Measurements from ENCODE around the gene CNN1.

Gene CNN1

DNA sequence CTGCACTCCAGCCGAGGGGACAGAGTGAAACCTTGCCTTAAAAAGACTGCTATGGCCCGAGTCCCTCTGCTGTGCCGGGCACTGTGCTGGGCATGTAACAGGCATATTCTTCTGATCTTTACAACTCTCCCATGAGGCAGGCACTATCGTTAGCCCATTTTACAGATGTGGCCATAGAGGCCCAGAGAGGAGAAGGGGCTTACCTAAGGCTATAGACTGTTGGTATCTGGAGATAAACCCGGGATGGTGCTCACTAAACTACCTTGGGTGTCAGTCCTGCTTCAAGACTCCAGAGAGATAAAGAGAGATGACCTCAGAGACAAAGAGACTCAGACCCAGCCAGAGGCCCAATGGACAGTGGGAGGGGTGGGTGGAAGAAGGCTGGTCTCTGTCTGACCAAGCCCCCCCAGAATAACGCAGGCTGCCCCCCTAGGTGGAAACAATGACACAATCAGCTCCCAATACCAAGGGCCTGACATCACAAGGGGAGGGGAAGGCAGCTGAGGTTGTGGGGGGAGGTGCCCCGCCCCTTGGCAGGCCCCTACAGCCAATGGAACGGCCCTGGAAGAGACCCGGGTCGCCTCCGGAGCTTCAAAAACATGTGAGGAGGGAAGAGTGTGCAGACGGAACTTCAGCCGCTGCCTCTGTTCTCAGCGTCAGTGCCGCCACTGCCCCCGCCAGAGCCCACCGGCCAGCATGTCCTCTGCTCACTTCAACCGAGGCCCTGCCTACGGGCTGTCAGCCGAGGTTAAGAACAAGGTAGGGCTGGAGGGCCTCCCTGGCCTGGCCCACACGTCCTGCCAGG is at the start of gene CNN1:
Gene CNN1, plus strand, starts transcription at position 620 of the 805 bp plus-strand sequence. Its CDS starts 77 bp downstream, at position 697.
- DNase-seq (ENCODE audit: low read depth) = no peak

DNA sequence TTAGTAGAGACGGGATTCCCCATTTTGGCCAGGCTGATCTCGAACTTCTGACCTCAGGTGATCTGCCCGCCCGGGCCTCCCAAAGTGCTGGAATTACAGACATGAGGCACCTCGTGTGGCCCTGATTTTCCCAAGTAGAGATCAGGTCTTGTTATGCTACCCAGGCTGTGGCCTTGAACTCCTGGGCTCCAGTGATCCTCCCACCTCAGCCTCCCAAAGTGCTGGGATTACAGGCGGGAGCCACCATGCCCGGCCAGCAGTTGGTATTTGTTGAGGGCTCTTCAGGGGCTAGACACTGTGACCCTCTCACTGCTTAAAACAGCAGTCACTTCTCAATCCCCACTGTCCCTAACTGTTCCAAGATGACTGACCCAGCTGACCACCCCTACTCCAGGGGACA is 49.3 kb upstream of the CNN1 start:
- no peak for DNase-seq (ENCODE audit: low read depth)

DNA sequence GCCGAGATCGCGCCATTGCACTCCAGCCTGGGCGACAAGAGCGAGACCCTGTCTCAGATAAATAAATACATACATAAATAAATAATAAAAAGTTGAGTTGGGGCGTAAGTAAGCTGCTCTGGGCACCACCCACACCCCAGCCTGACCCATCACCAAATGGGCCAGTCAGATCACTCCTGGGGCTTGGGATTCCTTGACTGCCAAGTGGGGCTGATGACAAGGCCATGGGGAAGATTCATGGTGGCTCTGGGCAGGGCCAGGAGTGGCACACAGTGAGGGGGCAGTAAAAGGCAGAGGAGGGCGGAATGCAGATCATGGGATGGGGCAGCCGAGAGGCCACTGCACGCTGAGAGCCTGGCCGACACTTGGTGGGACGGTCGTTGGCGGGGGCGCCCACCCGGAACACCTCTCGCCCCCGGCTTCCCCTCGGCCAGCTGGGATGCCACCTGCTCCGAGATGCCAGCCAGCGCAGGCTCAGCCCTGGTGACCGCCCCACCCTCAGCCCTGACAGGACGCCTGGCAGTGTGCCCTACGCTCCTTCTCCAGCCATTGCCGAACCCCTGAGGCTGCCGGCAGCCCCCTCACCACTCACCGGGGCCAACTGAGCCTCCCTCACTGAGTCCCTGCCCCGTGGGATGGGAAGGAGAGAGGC is 43.9 kb upstream of the CNN1 start:
- no peak for DNase-seq (ENCODE audit: low read depth)

DNA sequence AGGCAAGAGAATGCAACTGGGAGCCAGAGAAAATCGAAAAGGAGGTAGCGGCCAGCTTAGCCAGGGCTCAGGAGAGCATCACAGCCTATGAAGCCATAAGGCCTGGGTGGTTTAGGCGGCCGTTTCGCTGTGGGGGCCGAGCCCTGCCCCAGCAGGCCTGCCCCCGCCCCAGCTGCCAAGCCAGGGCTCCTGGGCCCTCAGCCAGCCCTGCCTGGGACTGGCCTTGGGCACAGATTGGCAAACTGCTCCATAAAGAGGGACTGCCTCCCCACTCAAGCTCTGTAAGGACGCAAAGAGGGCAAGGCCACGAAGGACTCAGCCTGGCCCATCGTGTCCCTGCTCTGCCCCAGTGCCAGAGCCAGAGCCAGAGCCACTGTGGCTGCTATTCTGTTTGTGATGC is 43.2 kb upstream of the CNN1 start:
- DNase-seq (ENCODE audit: low read depth) = no peak

DNA sequence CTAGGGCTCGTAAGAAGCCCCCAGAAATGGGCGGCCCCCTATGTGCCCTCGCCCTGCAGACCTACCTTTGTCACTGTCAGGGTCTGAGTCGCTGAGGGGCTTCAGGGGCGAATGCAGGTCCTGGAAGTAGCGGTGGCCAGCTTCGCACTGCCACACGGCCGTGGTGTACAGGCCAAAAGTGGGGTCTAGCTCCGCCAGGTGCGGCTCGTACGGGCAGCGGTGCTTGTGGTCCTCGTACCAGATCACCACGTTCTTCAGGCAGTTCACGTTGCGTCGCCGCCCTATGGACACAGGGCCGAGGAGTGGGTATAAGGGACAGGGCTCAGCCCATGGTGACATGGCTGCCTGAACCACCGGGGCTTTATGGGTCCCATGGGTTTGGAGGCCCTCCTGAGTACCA is 42.8 kb upstream of the CNN1 start:
- DNase-seq (ENCODE audit: low read depth) = no peak

DNA sequence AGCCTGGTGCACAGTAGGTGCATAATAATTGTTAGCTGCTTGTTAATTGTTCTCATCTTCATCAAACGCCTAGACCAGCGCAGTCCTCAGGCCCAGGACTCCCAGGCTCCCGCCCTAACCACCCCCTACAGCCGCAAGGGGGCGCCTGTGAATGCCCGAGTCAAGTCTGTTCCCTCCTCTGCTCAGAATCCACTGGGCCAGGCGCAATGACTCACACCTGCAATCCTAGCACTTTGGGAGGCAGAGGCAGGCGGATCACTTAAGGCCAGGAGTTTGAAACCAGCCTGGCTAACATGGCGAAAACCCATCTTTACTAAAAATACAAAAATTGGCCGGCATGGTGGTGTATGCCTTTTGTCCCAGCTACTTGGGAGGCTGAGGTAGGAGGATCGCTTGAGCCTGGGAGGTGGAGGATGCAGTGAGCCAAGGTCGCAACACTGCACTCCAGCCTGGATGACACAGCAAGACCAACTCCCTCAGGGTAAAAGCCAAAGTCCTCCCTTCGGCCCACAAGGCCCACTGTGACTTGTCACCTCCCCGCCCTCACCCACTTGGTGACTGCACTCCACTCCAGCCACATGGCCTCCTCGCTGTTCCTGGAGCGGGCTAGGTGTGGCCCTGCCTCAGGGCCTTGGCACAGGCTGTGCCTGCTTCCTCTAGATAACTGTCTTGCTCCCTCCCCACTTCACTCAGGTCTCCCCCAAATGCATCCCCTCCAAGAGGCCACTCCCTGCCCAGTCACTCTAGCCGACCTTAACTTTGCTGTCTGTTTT is 42.1 kb upstream of the CNN1 start:
- peak; percentile 27 for DNase-seq (ENCODE audit: low read depth)

DNA sequence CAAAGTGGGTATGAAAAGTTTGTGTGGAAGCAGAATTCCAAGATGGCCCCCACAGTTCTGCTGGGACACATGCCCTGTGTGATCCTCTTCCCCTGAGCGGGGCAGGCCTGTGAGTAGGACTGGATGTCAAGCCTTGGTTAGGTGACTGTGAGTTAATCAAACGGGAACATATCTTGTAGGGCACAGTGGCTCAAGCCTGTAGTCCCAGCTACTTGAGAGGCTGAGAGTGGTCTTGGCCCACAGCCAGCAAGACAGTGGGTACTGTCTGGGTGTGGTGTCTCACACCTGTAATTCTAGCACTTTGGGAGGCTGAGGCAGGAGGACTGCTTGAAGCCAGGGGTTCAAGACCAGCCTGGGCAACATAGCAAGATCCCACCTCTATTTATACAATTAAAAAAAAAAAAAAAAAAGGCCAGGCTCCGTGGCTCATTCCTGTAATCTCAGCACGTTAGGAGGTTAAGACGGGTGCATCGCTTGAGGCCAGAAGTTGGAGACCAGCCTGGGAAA is 39.4 kb upstream of the CNN1 start:
- DNase-seq (ENCODE audit: low read depth) = no peak

DNA sequence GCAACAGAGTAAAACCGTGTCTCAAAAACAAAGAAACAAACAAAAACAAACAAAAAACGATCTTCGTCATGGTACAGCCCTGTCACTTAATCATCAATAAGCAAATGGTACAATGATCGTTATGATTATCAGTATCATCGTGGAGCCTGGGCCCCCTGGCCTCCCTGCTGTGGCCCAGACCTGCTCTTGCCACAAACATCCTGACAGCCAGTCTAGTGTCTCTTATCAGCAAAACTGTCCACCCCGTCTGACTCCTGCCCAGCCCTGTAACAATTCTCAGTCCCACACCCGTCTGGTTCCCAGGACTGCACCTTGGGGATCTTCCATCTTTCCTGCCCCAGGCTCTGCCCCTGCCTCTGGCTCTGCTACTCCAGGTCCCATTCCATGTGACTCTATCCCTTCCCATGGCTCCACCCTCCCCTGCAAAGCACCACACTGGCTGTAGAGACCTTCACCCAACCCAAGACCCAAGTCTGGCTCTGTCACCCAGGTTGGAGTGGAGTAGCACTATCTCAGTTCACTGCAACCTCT is 38.7 kb upstream of the CNN1 start:
- DNase-seq (ENCODE audit: low read depth) = no peak

DNA sequence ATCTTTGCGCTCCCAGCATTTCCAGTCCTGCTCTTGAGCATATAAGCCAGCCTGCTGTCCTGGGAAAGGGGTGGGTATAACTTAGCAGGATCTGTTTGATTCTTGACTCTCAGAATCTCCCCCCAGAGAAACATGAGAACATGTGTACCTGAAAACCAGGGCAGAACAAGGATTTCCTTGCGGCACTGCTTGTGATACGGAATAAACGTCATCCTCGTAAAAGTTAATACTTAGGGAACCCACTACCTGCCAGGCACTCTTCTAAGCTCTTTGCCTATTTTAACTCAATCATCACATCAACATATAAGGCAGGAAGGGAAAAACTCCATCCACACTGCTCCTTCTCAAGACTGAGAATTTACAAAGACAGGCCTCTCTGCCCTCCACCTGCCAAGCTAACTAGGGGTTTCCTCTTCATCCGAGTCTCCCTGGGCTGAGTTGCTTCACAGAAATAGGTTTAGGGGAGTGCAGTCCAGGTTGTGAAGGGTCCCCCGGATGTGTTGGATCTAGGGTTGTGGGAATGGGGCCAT is 34.1 kb upstream of the CNN1 start:
- no peak for DNase-seq (ENCODE audit: low read depth)

DNA sequence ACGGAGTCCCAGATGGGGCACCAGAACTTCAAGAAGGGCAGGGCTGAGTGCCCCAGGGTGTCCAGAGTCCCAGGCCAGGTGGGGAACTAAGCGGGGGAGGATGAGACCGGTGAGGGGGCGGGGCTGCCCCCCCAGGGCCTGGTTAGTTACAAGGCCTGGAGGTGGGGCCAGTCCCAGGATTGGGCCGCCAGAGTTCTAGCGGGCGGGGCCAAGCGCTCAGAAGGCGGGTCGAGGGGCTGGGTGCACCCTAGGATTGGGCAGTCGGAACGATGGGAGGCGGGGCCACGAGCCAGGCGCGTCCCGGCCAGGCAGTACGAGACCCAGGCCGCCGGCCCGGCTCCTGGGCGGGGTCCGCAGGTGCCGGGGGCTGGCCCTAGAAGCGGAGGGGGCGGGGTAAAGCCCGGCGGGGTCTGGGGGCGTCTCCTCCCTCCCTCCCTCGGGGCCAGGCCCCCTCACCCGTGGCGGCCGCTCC is 33.6 kb upstream of the CNN1 start:
- peak; percentile 93 for DNase-seq (ENCODE audit: low read depth)

DNA sequence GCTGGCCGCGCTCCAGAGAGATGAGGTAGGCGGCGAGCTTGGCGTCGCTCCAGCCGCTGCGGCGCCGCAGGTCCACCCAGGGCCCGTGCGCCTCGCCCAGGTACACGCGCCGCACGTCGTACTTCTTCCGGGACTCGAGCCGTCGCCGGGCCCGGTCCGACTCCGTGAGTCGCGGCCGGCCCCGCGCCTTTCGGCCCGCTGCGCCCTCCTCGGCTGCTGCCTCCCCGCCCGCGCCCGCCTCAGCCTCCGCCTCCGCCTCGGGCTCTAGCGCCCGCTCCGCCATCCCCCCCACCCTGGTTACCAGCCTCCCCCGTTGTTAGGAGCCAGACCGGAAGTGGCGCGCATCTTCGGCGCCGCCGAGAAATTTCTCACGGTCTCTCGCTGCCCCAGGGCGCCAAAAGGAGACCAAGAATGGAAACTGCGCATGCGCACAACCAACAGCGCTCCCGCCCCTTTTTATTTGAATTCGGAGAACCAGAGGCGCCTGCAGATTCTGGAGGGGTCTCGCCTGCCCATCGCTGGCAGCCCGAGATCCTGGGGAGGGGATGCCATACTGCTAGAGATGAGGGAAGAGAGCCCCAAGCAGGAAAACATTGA is 33.0 kb upstream of the CNN1 start, which contains the start of gene ZNF653:
Gene ZNF653, minus strand, starts transcription at position 336 of the 597 bp plus-strand sequence. Its CDS starts 53 bp downstream, at position 283.
- peak; percentile 93 for DNase-seq (ENCODE audit: low read depth)

DNA sequence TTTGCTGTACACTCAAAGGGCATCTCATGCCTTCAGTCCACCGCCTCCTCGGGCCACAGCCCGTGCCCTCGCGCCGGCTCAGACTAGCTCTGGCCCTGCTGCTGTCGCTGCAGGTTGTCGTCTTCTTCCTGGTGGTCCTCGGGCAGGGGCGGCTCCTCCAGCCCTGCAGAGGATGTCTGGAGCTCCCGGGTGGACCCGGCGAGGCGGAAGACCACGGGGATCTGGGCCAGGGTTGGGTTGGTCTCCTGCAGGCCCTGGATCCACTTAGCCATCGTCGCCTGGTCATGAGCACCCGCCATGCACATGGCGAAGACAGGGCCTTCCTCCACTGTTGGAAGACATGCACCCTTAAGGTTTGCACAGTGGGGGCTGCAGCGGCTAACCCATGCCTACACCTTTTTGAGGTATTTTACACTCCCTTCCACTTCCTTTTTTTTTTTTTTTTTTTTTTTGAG is 32.5 kb upstream of the CNN1 start:
- DNase-seq (ENCODE audit: low read depth) = no peak

DNA sequence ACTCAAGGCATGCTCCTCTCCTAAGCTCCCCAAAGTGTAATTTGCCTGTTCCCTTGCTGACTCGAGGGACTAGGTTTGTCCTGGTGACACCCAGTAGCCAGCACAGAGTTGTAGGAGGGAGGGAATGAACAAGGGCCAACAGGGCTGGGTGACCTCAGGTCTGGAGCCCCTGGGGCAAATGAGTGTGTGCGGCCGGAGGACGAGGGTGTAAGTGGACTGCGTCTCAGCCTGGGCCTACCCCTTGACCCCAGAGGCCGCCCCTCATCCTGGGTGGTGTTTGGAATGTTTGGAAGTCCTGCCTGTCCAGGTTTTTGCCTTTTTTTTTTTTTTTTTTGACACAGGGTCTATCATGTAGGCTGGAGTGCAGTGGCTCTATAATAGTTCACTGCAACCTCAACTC is 31.7 kb upstream of the CNN1 start:
- no peak for DNase-seq (ENCODE audit: low read depth)

DNA sequence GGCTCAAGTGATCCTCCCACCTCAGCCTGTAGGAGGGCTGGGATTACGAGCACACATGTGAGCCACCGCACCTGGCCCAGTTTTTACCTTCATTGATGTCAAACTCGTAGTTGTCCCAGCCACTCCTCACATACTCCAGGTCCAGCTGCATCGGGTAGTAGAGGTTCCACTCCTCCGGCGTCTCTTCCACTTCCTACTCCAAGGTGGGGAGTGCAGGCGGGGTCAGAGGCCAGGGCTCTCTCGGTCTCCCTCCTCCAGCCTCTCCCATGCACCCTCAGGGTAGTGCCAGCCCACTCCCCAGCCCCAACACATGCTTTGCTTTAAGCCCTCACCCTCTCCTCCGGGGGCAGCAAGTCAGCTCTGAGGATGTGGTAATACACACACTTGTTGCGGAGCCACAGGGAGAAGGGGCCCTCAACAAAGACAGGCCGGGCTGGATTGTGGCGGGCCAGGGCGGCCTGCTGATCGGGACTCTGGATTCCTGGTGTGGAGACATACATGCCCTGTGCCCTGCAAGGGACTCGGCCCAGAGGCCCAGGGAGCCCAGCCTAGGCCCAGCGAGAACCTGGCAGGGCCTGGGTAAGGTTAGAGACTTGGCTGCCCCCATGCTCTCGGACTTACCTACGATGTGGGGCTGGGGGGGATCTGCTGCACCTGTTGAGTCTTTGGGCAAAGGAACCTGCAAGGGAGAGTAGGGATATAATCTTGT is 31.1 kb upstream of the CNN1 start:
- no peak for DNase-seq (ENCODE audit: low read depth)

DNA sequence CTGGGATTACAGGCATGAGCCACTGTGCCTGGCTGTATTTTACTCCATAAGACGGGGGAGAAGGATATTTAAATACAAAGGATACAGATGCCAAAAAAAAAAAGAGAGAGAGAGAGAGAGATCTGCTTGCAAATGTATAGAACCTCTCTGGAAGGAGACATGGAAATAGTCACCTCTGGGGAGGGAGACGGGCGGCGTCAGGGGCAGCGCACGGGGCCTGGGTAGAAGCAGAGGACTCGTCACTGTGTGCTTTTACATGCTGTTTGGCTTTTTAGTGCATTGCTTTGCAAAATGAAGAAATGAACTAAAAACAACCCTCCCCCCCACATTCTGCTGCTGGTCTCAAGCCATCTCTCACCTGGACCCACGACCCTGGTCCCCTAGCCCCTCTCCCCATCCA is 28.2 kb upstream of the CNN1 start:
- DNase-seq (ENCODE audit: low read depth) = no peak

DNA sequence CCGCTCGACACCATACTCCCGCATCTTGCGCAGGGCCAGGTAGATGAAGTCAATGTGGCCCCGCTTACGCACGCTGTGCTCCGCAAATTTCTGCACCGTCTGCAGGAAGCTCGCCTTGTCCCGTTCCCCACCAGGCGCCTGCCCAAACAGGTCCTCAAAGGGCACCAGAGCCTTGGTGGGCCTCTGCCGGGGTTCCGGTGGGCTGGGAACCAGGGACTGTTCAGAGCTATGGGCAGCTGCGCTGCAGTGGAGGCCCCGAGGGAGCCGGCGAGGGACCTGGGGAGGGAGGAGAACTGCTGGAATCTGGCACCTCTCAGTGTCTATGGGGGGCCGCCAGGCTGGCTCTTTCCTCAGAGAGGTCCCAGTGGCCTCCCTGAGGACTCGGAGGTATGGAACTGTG is 24.7 kb upstream of the CNN1 start:
- DNase-seq (ENCODE audit: low read depth) = no peak

DNA sequence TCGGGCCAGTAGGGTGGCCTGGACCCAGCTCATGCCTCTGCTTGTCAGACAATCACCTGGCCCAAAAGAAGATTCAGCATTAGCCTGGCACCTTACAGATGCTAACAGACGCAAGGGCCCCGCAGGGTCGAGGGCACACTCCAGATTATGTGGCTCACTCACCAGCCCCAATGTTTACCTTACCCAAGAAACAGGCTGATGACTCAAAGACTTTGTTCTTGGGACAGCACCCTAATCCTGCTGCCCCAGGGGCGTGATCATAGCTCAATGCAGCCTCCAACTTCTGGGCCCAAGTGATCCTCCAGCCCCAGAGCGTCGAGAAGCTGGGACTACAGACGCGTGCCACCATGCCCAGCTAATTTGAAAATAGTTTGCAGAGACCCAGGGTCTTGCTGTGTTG is 19.5 kb upstream of the CNN1 start:
- no peak for DNase-seq (ENCODE audit: low read depth)

DNA sequence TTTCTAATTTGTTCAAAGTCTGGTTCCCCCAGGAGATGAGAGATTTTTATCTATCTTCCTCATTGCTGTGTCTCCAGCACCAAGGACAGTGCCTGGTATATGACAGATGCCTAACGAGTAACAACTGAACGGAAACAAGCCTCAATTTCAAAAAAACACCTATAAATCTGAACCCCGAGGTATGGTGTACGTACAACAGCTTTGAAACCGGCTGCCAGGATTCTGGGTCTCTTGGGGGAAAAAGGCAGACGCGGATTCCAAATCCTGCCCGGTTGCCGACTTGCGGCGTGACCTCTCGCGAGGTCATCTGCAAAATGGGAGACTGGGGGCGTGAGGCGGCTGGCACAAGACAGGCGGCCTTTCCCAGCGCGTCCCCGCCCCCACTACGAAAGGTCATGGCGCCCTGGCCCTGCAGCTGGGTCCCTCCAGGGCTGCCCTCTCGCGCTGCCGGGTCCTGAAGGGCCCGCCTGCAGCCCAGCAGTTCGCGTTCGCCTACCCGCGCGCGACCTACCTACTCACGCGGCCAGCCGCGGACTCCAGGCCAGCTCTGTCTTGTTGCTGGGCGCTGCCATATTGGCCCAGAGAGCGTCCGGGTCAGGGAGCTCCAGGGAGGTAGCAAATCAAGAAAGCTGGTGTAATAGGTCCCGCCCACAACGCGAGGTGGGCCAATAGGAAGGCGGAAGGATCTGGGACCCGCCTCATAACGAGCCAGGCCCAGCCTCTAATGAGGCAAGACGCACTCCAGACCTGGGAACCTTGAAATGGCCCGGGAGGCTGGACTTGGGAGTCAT is 9.9 kb upstream of the CNN1 start, which contains the start of gene ECSIT:
Gene ECSIT, minus strand, starts transcription at position 584 of the 791 bp plus-strand sequence. CDS start 9,964 bp downstream, outside the sequence.
- DNase-seq (ENCODE audit: low read depth) = peak; percentile 81

DNA sequence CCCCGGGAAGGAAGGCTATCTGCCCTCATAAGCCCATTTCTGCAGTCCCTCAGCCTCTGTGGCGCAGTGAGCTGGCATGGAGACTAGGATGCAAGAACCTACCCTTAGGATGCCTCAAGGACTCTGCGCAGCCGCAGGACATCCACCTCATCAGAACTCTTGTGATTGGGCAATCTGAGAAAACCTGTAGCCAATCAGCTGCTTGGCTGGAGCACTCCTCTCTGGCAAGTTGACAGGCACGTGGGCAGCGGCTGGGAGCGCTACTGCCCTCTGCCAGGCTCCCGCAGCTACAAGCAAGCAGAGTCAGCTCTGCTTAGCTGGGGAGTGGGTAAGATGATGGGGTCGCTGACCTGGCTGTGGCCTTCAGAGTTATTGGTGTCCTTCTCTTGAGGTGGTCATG is 8.2 kb upstream of the CNN1 start:
- DNase-seq (ENCODE audit: low read depth) = no peak

DNA sequence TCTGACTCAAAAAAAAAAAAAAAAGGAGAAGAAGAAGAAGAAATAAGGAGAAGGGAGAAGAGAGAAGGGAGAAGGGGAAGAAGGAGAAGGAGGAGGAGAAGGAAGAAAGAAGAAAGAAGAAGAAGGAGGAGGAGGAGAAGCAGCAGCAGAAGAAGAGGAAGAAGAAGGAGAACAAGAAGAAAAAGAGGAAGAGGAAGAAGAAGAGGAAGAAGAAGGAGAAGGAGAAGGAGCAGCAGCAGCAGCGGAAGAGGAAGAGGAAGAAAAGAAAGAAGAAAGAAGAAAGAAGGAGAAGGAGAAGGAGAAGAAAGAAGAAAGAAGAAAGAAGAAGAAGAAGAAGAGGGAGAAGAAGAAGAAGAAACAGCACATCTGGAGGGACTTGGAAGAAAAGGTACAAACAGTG is 4.1 kb upstream of the CNN1 start:
- no peak for DNase-seq (ENCODE audit: low read depth)

All from stimulated activated CD8-positive, alpha-beta memory T cell treated with anti-CD3 and anti-CD28 coated beads, Interleukin-12 subunit alpha, Interleukin-12 subunit beta, amount 100 ng/mL, for 4 hours (primary cell).